Sigmoid colon (tissue), 7 donors: Measurements from ENCODE around the gene DENND10. TPM values are rescaled to one million over a fixed set of nuclear protein-coding genes. Genes with fewer than 3 reads are reported as not detected.
A peak's percentile ranks its signal among the peaks of the same experiment; 100 is the strongest.

Source experiments
- DNase-seq: peaks from one replicate; pipeline ENCODE4 v3.0.0-alpha.2; 2019
- H3K27ac ChIP-seq, 4 donors: fragments of 200-600 bp; sonication (generic); one replicate each; pipeline ENCODE4 v1.5.1; 2016 to 2019; ENCODE audit warnings: mild to moderate bottlenecking in 1 of 4
- H3K27me3 ChIP-seq, 3 donors: fragments of 200-600 bp; sonication (generic); one replicate each; pipeline ENCODE4 v1.5.1; 2019; ENCODE audit warnings: mild to moderate bottlenecking in 1 of 3
- H3K36me3 ChIP-seq, 4 donors: fragments of 200-600 bp; sonication (generic); one replicate each; pipeline ENCODE4 v1.5.1; 2016 to 2019
- H3K4me1 ChIP-seq, 4 donors: fragments of 200-600 bp; sonication (generic); one replicate each; pipeline ENCODE4 v1.5.1; 2017 to 2019
- H3K4me3 ChIP-seq, 4 donors: fragments of 200-600 bp; sonication (generic); one replicate each; pipeline ENCODE4 v1.5.1; 2017 to 2019; ENCODE audit warnings: mild to moderate bottlenecking in 2 of 4, moderate library complexity in 1 of 4
- H3K9me3 ChIP-seq, 4 donors: fragments of 200-600 bp in 3 of 4; sonication (generic) in 3 of 4; one replicate each; pipeline versions ENCODE4 v1.5.1 to v1.6.1; 2013 to 2019
- EP300 ChIP-seq, 4 donors: sonication (generic); formaldehyde crosslinking; IDR thresholded peaks; one replicate each; pipeline ENCODE4 v1.6.1; 2017; ENCODE audit warnings: antibody characterized with exemption in 4 of 4
- POLR2A ChIP-seq, 2 donors: fragments of 450-650 bp; IDR thresholded peaks; one replicate each; pipeline ENCODE4 v1.6.1; 2016; ENCODE audit warnings: antibody characterized with exemption in 2 of 2, mild to moderate bottlenecking in 2 of 2, moderate library complexity in 2 of 2
- POLR2AphosphoS5 ChIP-seq, 4 donors: sonication (generic); formaldehyde crosslinking; IDR thresholded peaks; one replicate each; pipeline ENCODE4 v1.6.1; 2017; ENCODE audit warnings: antibody characterized with exemption in 4 of 4
- WGBS, 2 donors: extraction: QIAGEN DNeasy Blood & Tissue Kit; methylation state at CpG; one replicate each; pipeline ENCODE4 v1.1.7; 2013; 5-methylcytosine and 5-hydroxymethylcytosine counted together
- intact Hi-C: fragments of 100-400 bp; cut with DNase I; formaldehyde crosslinking; loops from one replicate; pipeline ENCODE4 v1.15.1; 2023
- polyA plus RNA-seq, 3 donors: library from polyadenylated mRNA; stranded (reverse); fragments of 200-250 nt; gene quantifications; one replicate each; pipeline ENCODE4 v1.2.3, GENCODE V29; 2013
- total RNA-seq, 4 donors: library from RNA; depleted of rRNA; stranded (reverse); fragments of >200 nt; gene quantifications; one replicate each; pipeline ENCODE4 v1.1.0, GENCODE V29; 2016
- TF ChIP-seq, protein P1 (sequence below), 4 experiments: fragments of 450-650 bp in 3 of 4; fragments of 200-600 bp in 1 of 4; IDR thresholded peaks; one replicate each; pipeline ENCODE4 v1.5.1; 2016 to 2019; ENCODE audit warnings: antibody characterized with exemption in 4 of 4, mild to moderate bottlenecking in 3 of 4, moderate library complexity in 2 of 4
- donor health status: healthy with polysubstance abuse.
- donor health status: Bipolar disorder and iron deficiency.
- donor health status: healthy.

Gene DENND10
- total and polyA plus RNA-seq, 7 donors, result 25.8 to 51.3 (median 41.5) TPM

DNA sequence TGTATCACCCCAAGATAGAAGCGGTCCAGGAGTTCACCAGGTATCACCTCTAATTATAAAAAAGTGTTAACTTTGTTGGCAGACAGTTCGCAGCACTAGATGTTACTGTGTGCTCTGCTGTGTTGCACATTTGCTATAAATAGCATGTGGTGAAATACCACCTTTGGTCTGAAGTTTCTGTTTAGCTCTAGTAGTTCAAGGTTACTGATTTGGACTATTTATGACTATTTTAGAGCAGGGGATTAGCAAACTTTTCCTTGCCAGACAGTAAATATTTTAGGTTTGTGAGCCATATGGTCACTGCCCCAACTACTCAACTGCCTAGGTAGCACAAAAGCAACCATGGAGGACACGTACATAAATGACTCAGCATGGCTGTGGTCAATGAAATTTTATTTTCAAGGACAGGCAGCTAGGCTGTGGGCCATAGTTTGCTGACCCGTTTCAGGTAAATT is 16.5 kb downstream of the DENND10 start:
- no peak for TF ChIP-seq POLR2AphosphoS5 (IDR thresholded peaks at IDR 0.05)
- TF ChIP-seq POLR2A (IDR thresholded peaks at IDR 0.05), result no peak
- TF ChIP-seq EP300 (IDR thresholded peaks at IDR 0.05), result no peak
- TF ChIP-seq, protein P1, sequence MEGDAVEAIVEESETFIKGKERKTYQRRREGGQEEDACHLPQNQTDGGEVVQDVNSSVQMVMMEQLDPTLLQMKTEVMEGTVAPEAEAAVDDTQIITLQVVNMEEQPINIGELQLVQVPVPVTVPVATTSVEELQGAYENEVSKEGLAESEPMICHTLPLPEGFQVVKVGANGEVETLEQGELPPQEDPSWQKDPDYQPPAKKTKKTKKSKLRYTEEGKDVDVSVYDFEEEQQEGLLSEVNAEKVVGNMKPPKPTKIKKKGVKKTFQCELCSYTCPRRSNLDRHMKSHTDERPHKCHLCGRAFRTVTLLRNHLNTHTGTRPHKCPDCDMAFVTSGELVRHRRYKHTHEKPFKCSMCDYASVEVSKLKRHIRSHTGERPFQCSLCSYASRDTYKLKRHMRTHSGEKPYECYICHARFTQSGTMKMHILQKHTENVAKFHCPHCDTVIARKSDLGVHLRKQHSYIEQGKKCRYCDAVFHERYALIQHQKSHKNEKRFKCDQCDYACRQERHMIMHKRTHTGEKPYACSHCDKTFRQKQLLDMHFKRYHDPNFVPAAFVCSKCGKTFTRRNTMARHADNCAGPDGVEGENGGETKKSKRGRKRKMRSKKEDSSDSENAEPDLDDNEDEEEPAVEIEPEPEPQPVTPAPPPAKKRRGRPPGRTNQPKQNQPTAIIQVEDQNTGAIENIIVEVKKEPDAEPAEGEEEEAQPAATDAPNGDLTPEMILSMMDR (IDR thresholded peaks at IDR 0.05), result no peak
- intact Hi-C loops, result no loop called here
- Histone ChIP-seq H3K4me1 (peaks cover 0 to 13% (median 5%) of the 10 kb centered on the region in 4 donors), H3K27ac (peak overlapping the region; percentile 24 to 54 (median 46)), H3K27me3 (no peaks in the 10 kb centered on the region), H3K9me3 (no peaks in the 10 kb centered on the region), H3K36me3 (peaks cover 20 to 85% (median 43%) of the 10 kb centered on the region in 4 donors), H3K4me3 (no peak overlapping the region)
- DNase-seq, result peak; percentile 9
- WGBS, 2 donors, result 68 to 82% methylated on average over 4 of the region's 4 CpGs

DNA sequence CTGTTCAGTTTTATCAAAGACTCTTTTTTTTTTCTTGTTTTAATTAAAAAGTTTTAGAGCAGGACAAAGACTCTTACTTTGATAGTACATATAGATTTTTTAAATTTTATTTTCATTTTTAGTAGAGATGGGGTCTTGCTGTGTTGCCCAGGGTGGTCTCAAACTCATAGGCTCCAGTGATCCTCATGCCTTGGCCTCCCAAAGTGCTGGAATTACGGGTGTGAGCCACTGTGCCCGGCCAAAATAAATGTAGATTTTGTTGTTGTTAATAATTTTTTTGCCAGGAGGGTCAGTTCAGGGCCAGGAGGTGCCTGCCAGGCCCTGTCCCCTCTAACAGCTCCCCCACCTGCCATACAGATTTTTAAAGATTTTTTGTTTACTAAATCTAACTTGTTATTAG is 17.0 kb downstream of the DENND10 start:
- intact Hi-C loops, result no loop called here
- 95 to 96% methylated on average over 2 of the region's 2 CpGs for WGBS, 2 donors
- peaks cover 22 to 89% (median 45%) of the 10 kb centered on the region in 4 donors for H3K36me3 ChIP-seq
- no peak for TF ChIP-seq EP300 (IDR thresholded peaks at IDR 0.05)
- TF ChIP-seq POLR2A (IDR thresholded peaks at IDR 0.05), result no peak
- no peak for TF ChIP-seq POLR2AphosphoS5 (IDR thresholded peaks at IDR 0.05)
- TF ChIP-seq, protein P1 (IDR thresholded peaks at IDR 0.05), result no peak
- peak overlapping the region; percentile 24 to 54 (median 46) for H3K27ac ChIP-seq
- H3K4me3 ChIP-seq, result no peak overlapping the region
- no peak for DNase-seq
- H3K4me1 ChIP-seq, result peaks cover 0 to 13% (median 5%) of the 10 kb centered on the region in 4 donors
- H3K9me3 ChIP-seq, result no peaks in the 10 kb centered on the region
- H3K27me3 ChIP-seq, result no peaks in the 10 kb centered on the region

GRCh38 chr10:119125942-119126341 is 22.0 kb downstream of the DENND10 start:
- DNase-seq, result no peak
- peaks cover 0 to 1% (median under 1%) of the 10 kb centered on the region in 4 donors for H3K4me1 ChIP-seq
- no peaks in the 10 kb centered on the region for H3K27me3 ChIP-seq
- peaks cover 13 to 100% (median 38%) of the 10 kb centered on the region in 4 donors for H3K36me3 ChIP-seq
- H3K9me3 ChIP-seq, result no peaks in the 10 kb centered on the region
- H3K27ac ChIP-seq, result no peak overlapping the region
- 95 to 98% methylated on average over 2 of the region's 2 CpGs for WGBS, 2 donors
- TF ChIP-seq POLR2A (IDR thresholded peaks at IDR 0.05) (no peak), EP300 (IDR thresholded peaks at IDR 0.05) (no peak), POLR2AphosphoS5 (IDR thresholded peaks at IDR 0.05) (no peak)
- TF ChIP-seq, protein P1 (IDR thresholded peaks at IDR 0.05), result no peak
- intact Hi-C loops, result no loop called here
- no peak overlapping the region for H3K4me3 ChIP-seq

DNA sequence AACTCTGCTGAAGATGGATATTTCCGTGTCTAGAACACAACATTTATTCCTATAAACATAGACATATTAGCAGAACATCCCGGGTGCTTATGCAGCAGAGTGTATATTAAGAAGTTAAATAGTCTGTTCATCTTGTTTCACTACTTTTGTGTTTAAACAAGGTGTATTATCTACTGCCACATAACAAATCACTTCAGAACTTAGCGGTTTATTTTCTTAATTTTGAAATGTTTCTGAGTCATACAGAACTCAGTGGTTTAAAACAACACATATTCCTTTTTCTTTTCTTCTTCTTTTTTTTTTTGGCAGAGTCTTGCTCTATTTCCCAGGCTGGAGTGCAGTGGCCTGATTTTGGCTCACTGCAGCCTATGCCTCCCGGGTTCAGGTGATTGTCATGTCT is 25.8 kb downstream of the DENND10 start:
- H3K36me3 ChIP-seq, result peaks cover 0 to 86% (median 41%) of the 10 kb centered on the region in 4 donors

More for the DNA sequence above, 25.8 kb downstream of the DENND10 start:
- intact Hi-C loops, result no loop called here
- TF ChIP-seq POLR2AphosphoS5 (IDR thresholded peaks at IDR 0.05), result no peak
- TF ChIP-seq EP300 (IDR thresholded peaks at IDR 0.05), result no peak
- TF ChIP-seq, protein P1 (IDR thresholded peaks at IDR 0.05), result no peak
- TF ChIP-seq POLR2A (IDR thresholded peaks at IDR 0.05), result no peak
- H3K4me1 ChIP-seq, result peaks cover 0 to 9% (median 0%) of the 10 kb centered on the region in 4 donors
- WGBS, 2 donors, result 91 to 94% methylated on average over 4 of the region's 4 CpGs
- peak; percentile 12 for DNase-seq
- no peaks in the 10 kb centered on the region for H3K27me3 ChIP-seq
- H3K27ac ChIP-seq, result no peak overlapping the region
- no peak overlapping the region for H3K4me3 ChIP-seq
- no peaks in the 10 kb centered on the region for H3K9me3 ChIP-seq
